K562 (cell line): ENCODE measurements around the gene TMEM61. TPM values are rescaled to one million over a fixed set of nuclear protein-coding genes. Genes with fewer than 3 reads are reported as not detected.

Experiments
- ATAC-seq: fragments of 200-7000 bp; cut with Tn5 transposase; 3 replicates; pipeline ENCODE4 v1.9.1; 2020; ENCODE audit warnings: moderate library complexity
- BruUV-seq: library from RNA; stranded (reverse); fragments of 400-500 nt; replicated peaks from 2 replicates; lab custom pipeline; 2021; lab: Mats Ljungman, UMichigan
- CTCF ChIA-PET: fragments of 300-600 bp; formaldehyde crosslinking; extraction: SDS; loops from one replicate; lab custom pipeline; 2021; ENCODE audit warnings: low intra/inter-chr PET ratio; lab: Yijun Ruan, JAX
- POLR2A ChIA-PET: fragments of 300-600, 350-650 bp; sonication (Branson Sonifier 250); formaldehyde crosslinking; extraction: SDS; loops from one replicate; lab custom pipeline; 2021; ENCODE audit warnings: antibody characterized with exemption, inconsistent platforms; lab: Yijun Ruan, JAX
- DNase-seq, 4 experiments: peaks; one replicate each; pipeline versions ENCODE4 v3.0.0 to v3.0.0-alpha.2; 2011 to 2018; ENCODE audit warnings: low spot score in 3 of 4, mixed read lengths in 3 of 4; ENCODE audit errors: extremely low read depth in 1 of 4
- FAIRE-seq: peaks from 2 replicates; lab custom pipeline; 2011; peaks lifted over from hg19 to GRCh38; lab: Jason Lieb, UNC
- H2AFZ ChIP-seq: 2 replicates; pipeline ENCODE4 v1.6.0; 2011; ENCODE audit warnings: low read depth, low read length, control low read depth, inconsistent platforms
- H3K27ac ChIP-seq: fragments of 200-600 bp; 3 replicates; pipeline ENCODE4 v1.8.0; 2011; ENCODE audit warnings: low read depth, mild to moderate bottlenecking, control low read depth, inconsistent platforms, low read length, moderate library complexity, mixed read lengths; ENCODE audit errors: extremely low read depth
- H3K27me3 ChIP-seq, 2 experiments: fragments of 300-600 bp in 1 of 2; 2 replicates in 1 of 2; 3 replicates in 1 of 2; pipeline versions ENCODE4 v1.6.0 to v1.8.0; 2011; ENCODE audit warnings: inconsistent platforms in 2 of 2, low read length in 2 of 2, mild to moderate bottlenecking in 1 of 2, mixed read lengths in 1 of 2, moderate library complexity in 1 of 2; ENCODE audit not compliant: control insufficient read depth in 2 of 2, insufficient read depth in 2 of 2
- H3K36me3 ChIP-seq: fragments of 300-600 bp; 3 replicates; pipeline ENCODE4 v1.8.0; 2011; ENCODE audit warnings: mild to moderate bottlenecking, low read length, inconsistent platforms; ENCODE audit not compliant: control insufficient read depth, insufficient read depth
- H3K4me1 ChIP-seq, 2 experiments: fragments of 200-600 bp in 1 of 2; replicated peaks in 1 of 2; 2 replicates in 1 of 2; 3 replicates in 1 of 2; pipeline versions ENCODE4 v1.5.1 to v1.8.0; 2011; ENCODE audit warnings: inconsistent platforms in 2 of 2, low read length in 2 of 2, mild to moderate bottlenecking in 1 of 2, mixed read lengths in 1 of 2, moderate library complexity in 1 of 2; ENCODE audit not compliant: control insufficient read depth in 2 of 2, insufficient read depth in 2 of 2
- H3K4me2 ChIP-seq: 2 replicates; pipeline ENCODE4 v1.6.1; 2011; ENCODE audit warnings: low read length, control low read depth, inconsistent platforms, mixed read lengths; ENCODE audit not compliant: insufficient read depth
- H3K4me3 ChIP-seq: fragments of 200-600 bp; sonication (generic), shearing (Covaris generic); 2 replicates; pipeline ENCODE4 v1.5.1; 2016; ENCODE audit warnings: control low read depth, inconsistent platforms
- H3K79me2 ChIP-seq: fragments of 200-600 bp; 3 replicates; pipeline ENCODE4 v1.8.0; 2011; ENCODE audit warnings: low read length, inconsistent platforms; ENCODE audit not compliant: control insufficient read depth, insufficient read depth
- H3K9ac ChIP-seq, 2 experiments: 2 replicates each; pipeline versions ENCODE4 v1.6.0 to v1.6.1; 2011; ENCODE audit warnings: low read depth in 2 of 2, low read length in 2 of 2, control low read depth in 1 of 2, inconsistent platforms in 1 of 2, mild to moderate bottlenecking in 1 of 2, mixed read lengths in 1 of 2; ENCODE audit not compliant: insufficient read depth in 1 of 2
- H3K9me1 ChIP-seq: one replicate; pipeline ENCODE4 v1.6.0; 2011; ENCODE audit warnings: inconsistent platforms, mild to moderate bottlenecking, low read length, moderate library complexity; ENCODE audit not compliant: control insufficient read depth, insufficient read depth
- H3K9me3 ChIP-seq: replicated peaks from 2 replicates; pipeline ENCODE4 v1.5.1; 2011; ENCODE audit warnings: low read depth, low read length, inconsistent platforms; ENCODE audit not compliant: control insufficient read depth, insufficient read depth
- H4K20me1 ChIP-seq: replicated peaks from 2 replicates; pipeline ENCODE4 v1.6.1; 2011; ENCODE audit warnings: low read length, inconsistent platforms, mixed read lengths; ENCODE audit not compliant: control insufficient read depth, insufficient read depth
- BDP1 ChIP-seq: IDR thresholded peaks from 3 replicates; pipeline ENCODE4 v1.6.1; 2011; ENCODE audit not compliant: insufficient read length, insufficient read depth
- BHLHE40 ChIP-seq: IDR thresholded peaks from 2 replicates; pipeline ENCODE4 v1.6.1; 2011; ENCODE audit warnings: low read length, improper control_type of control experiment
- BRF2 ChIP-seq: IDR thresholded peaks from 3 replicates; pipeline ENCODE4 v1.6.1; 2011; ENCODE audit warnings: borderline replicate concordance, mild to moderate bottlenecking; ENCODE audit not compliant: insufficient read length, insufficient read depth
- E2F4 ChIP-seq: sonication (generic); formaldehyde crosslinking; IDR thresholded peaks from 2 replicates; pipeline ENCODE4 v1.8.0; 2022; ENCODE audit warnings: mild to moderate bottlenecking, low read depth, missing genetic modification reagents
- FOS ChIP-seq: IDR thresholded peaks from 3 replicates; pipeline ENCODE4 v1.6.1; 2011; ENCODE audit not compliant: insufficient read length; ENCODE audit errors: extremely low read depth
- GABPA ChIP-seq: fragments of 200-800 bp; sonication (Bioruptor generic); conservative IDR thresholded peaks from 2 replicates; pipeline ENCODE4 v1.6.1; 2016; ENCODE audit warnings: low read depth, missing genetic modification characterization, missing compliant biosample characterization
- HMGXB4 ChIP-seq: sonication (generic); formaldehyde crosslinking; IDR thresholded peaks from 2 replicates; pipeline ENCODE4 v1.8.1; 2023; ENCODE audit warnings: mild to moderate bottlenecking, missing genetic modification reagents
- IRF2 ChIP-seq: sonication (generic); formaldehyde crosslinking; IDR thresholded peaks from 2 replicates; pipeline ENCODE4 v1.8.1; 2022; ENCODE audit warnings: mild to moderate bottlenecking, missing genetic modification reagents
- KDM4B ChIP-seq, 2 experiments: fragments of 450-650 bp in 1 of 2; sonication (generic) in 1 of 2; IDR thresholded peaks; 2 replicates each; pipeline ENCODE4 v1.6.1; 2016 to 2017; ENCODE audit warnings: borderline replicate concordance in 2 of 2, antibody characterized with exemption in 1 of 2, low read depth in 1 of 2, mild to moderate bottlenecking in 1 of 2
- MIER1 ChIP-seq: fragments of 450-650 bp; IDR thresholded peaks from 2 replicates; pipeline ENCODE4 v1.6.1; 2016; ENCODE audit warnings: antibody characterized with exemption, mild to moderate bottlenecking, low read depth
- POLR3G ChIP-seq: IDR thresholded peaks from 2 replicates; pipeline ENCODE4 v1.6.1; 2011; ENCODE audit not compliant: insufficient read length, insufficient replicate concordance; ENCODE audit errors: extremely low read depth
- ZNF165 ChIP-seq: fragments of 250-450 bp; sonication (Bioruptor Pico); IDR thresholded peaks from 2 replicates; pipeline ENCODE4 v1.4.0; 2020; ENCODE audit warnings: borderline replicate concordance
- ZNF780A ChIP-seq: fragments of 250-450 bp; sonication (Bioruptor Pico); IDR thresholded peaks from 2 replicates; pipeline ENCODE4 v1.5.0; 2021; ENCODE audit warnings: mild to moderate bottlenecking
- WGBS: fragments of 100-300 bp; shearing (Covaris generic); methylation state at CpG from one replicate; pipeline ENCODE4 v1.1.6; 2016; ENCODE audit warnings: low coverage, mixed read lengths; ENCODE audit not compliant: insufficient coverage; ENCODE audit errors: missing lambda C conversion rate; 5-methylcytosine and 5-hydroxymethylcytosine counted together
- in situ Hi-C: fragments of 300-500 bp; cut with MboI; formaldehyde crosslinking; loops from 4 replicates; pipeline ENCODE4 v1.15.0; 2018; ENCODE audit warnings: inconsistent platforms, mixed read lengths
- intact Hi-C: fragments of 100-400 bp; cut with micrococcal nuclease; formaldehyde crosslinking; loops from 2 replicates; pipeline ENCODE4 v1.14.2; 2022
- polyA plus RNA-seq, 8 experiments: library from polyadenylated mRNA; depleted of rRNA in 4 of 8; stranded (reverse) in 5 of 8; unstranded in 3 of 8; fragments of >200 nt; fragmentation: Nextera tagmentation in 2 of 8; fragmentation: Illumina TruSeq in 1 of 8; extraction: Ambion mirVana in 2 of 8; extraction: Trizol in 1 of 8; gene quantifications; 2 replicates each; pipeline versions ENCODE4 v1.2.1 to v1.2.3, GENCODE V29; 2011 to 2014; ENCODE audit warnings: inconsistent platforms in 1 of 8, missing spikeins in 1 of 8
- total RNA-seq, 7 experiments: library from RNA; depleted of rRNA in 6 of 7; stranded (reverse); fragments of >200 nt in 6 of 7; fragmentation: Illumina TruSeq in 2 of 7; extraction: Trizol in 2 of 7; gene quantifications; 2 replicates each; pipeline versions ENCODE4 v1.2.1 to v1.2.3, GENCODE V29; 2011 to 2021; ENCODE audit warnings: low replicate concordance in 1 of 7

The TMEM61 gene
- total and polyA plus RNA-seq, 9 of the 15 experiments (the other 6 are each of a cell fraction or from before 2014, with no cell fraction given): not detected

- Histone ChIP-seq H3K4me1 (peaks cover 0 to 10% of the 10 kb centered on the region in 2 experiments; a peak in 2 of 5 replicates), H2AFZ (no peak overlapping the region), H3K27ac (no peak overlapping the region), H3K9ac (no peak overlapping the region), H3K9me1 (no peaks in the 10 kb centered on the region), H3K36me3 (no peaks in the 10 kb centered on the region), H3K79me2 (no peaks in the 10 kb centered on the region), H3K9me3 (no peaks in the 10 kb centered on the region), H3K4me2 (no peak overlapping the region), H3K27me3 (peaks cover 33 to 74% of the 10 kb centered on the region in 2 experiments), H4K20me1 (0 out of 2 replicates have a peak, but pooled peaks cover 5% of the 10 kb centered on the region), H3K4me3 (no peak overlapping the region)
- CTCF ChIA-PET: no interaction called here
- WGBS: 5% methylated on average over 13 of the region's 25 CpGs
- no peak for FAIRE-seq
- no peak for DNase-seq
- in situ Hi-C loops: no loop called here
- intact Hi-C loops: no loop called here
- no TSS peak for BruUV-seq
- POLR2A ChIA-PET: no interaction called here
- ATAC-seq: no peak
- no peak for TF ChIP-seq MIER1
- TF ChIP-seq BRF2: no peak
- no peak for TF ChIP-seq KDM4B (IDR thresholded peaks at IDR 0.05; ENCODE audit: borderline replicate concordance in 2 of 2, low read depth in 1 of 2)
- TF ChIP-seq ZNF780A: no peak
- no peak for TF ChIP-seq HMGXB4 (CRISPR knock-in tag)
- no peak for TF ChIP-seq IRF2 (CRISPR knock-in tag)
- no peak for TF ChIP-seq E2F4 (CRISPR knock-in tag)
- TF ChIP-seq GABPA (tag): no peak
- no peak for TF ChIP-seq BHLHE40
- no peak for TF ChIP-seq POLR3G
- no peak for TF ChIP-seq BDP1
- no peak for TF ChIP-seq FOS
- no peak for TF ChIP-seq ZNF165 (CRISPR knock-in tag)
Observed at GRCh38 chr1:54980046-54980527, 341 bp upstream of the TMEM61 start.
